Measurements from ENCODE around the gene WDR33.
A peak's percentile ranks its signal among the peaks of the same experiment; 100 is the strongest.

WDR33 gene

DNA sequence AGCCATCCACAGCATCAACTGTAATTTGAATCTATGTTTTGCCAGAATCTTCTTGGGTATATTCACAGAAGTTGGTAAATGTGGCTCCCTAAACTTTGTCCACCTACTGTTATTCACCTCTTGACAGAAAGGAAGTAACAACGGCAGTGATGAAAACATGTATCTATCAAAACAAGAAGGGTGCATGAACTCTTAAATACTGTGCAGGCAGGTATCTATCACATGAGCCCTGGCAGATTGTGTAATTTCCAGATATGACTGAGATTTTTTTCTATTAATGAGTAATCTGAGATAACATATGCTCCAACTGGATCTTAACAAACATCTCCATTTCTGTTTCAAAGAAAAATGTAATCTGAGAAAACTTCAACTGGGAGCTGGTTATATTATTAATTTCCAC, 73.1 kb downstream of the WDR33 start:
- Mint-ChIP-seq H3K27ac (peak overlapping the region; percentile 26 to 65), H3K36me3 (ENCODE audit: insufficient read depth) (peaks cover 5% of the 10 kb centered on the region), H3K4me3 (no peak overlapping the region), H3K4me1 (ENCODE audit: low read depth in 2 of 2) (peaks cover 0 to 20% of the 10 kb centered on the region in 2 donors), H3K9me3 (no peaks in the 10 kb centered on the region), H3K27me3 (no peaks in the 10 kb centered on the region)
- no peak for DNase-seq
- ATAC-seq (replicated peaks), result no peak

DNA sequence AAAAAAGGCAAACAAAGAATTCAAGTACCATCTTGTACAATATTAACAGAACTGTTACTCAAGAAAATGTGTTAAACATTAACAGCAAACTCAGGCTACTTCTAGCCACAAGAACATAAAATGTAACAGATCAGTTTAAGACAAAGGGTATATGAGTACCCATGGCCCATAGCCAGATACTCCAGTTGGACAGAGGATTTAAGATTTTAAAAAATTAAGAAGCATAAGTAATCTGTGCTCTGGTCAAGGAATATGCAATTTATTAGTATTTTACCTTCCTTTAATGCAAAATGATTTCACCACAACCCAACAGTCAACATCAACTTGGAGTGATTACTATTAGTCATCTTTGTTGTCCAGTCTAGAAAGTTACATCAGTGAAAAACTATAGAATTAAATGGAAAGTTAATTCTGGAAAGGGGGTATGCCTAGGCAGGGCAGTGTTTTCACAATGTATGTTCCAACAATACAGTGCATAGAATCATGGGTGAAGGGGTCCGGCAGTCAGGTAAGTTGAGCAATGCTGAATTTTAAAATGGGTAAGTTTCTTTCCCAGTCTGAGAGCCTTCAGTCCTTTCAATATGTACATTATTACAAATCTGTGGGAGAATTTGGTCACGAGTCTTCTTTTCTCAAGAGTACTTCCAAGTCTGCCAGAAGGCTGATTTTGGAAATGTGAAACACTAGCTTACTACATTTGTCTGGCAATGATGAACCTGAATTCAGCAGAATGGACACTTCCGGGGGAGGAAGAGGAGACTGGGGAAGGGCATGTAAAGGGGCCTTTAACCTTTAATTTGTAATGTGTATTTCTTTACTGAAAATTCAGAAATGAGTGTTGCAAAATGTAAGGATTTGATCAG, 75.2 kb downstream of the WDR33 start:
- ATAC-seq (replicated peaks) (no peak), DNase-seq (no peak)
- Mint-ChIP-seq H3K27ac (no peak overlapping the region), H3K4me3 (no peak overlapping the region), H3K4me1 (ENCODE audit: low read depth in 2 of 2) (peaks cover 0 to 8% of the 10 kb centered on the region in 2 donors), H3K9me3 (no peaks in the 10 kb centered on the region), H3K36me3 (ENCODE audit: insufficient read depth) (peaks cover 10% of the 10 kb centered on the region), H3K27me3 (no peaks in the 10 kb centered on the region)

DNA sequence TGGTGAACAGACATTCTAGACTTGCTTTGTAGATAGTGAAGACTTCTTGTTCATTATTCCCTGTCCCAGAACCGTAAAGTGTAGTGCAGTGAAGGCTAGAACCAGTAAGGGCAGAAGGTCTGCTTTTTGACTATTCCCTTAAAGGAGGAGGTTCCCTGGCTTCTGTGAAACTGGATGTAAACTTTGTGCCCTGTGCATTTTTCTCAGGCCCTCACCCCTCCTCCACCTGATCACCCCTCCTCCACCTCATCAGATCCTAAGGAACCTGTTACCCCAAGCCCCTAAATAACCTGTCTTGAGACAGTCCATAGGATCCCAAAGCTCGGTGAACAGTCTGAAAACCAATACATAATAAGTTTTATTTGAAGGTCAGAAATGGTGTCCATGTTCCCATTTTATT, 75.9 kb downstream of the WDR33 start:
- DNase-seq (no peak), ATAC-seq (replicated peaks) (no peak)
- H3K27me3 Mint-ChIP-seq, result no peaks in the 10 kb centered on the region
- no peaks in the 10 kb centered on the region for H3K9me3 Mint-ChIP-seq
- peak overlapping the region in 1 of 2 donors; percentile 53 for H3K27ac Mint-ChIP-seq
- no peak overlapping the region for H3K4me3 Mint-ChIP-seq
- H3K36me3 Mint-ChIP-seq (ENCODE audit: insufficient read depth), result peaks cover 10% of the 10 kb centered on the region
- peaks cover 0 to 8% of the 10 kb centered on the region in 2 donors for H3K4me1 Mint-ChIP-seq (ENCODE audit: low read depth in 2 of 2)

DNA sequence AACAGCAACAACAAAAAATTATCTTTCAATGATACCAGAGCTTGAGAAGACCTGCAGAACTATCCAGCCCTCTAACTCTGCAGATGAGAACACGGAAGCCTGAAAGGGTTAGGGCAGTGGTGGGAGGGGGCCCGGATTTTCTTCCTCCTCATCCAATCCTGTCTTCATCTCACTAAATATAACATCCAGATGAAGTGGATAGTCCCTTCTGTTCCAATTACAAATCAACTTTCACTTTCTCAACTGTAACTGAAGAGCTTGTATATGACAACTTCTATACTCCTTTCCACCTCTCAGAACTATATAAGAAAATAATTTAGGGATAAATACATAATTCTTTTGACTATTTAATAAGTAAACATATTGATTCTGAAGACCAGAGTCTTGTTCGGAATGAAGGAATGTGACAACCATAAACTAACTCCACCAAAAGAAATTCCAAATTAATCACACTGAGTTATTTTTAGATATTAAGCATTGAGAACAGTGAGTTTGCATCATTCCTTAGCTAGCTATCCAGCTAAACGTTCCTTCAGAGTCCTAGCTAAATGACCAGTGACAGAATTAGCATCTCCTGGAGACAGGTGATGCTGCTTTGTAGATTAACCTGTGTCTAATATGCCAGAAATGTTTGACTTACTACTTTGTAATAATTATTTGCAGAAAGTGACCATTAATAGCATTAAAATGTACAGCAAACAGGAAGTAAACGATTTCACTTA, 77.0 kb downstream of the WDR33 start:
- DNase-seq (no peak), ATAC-seq (replicated peaks) (no peak)
- no peaks in the 10 kb centered on the region for H3K9me3 Mint-ChIP-seq
- peaks cover 12% of the 10 kb centered on the region for H3K36me3 Mint-ChIP-seq (ENCODE audit: insufficient read depth)
- H3K27me3 Mint-ChIP-seq, result no peaks in the 10 kb centered on the region
- H3K4me1 Mint-ChIP-seq (ENCODE audit: low read depth in 2 of 2), result peaks cover 0 to 8% of the 10 kb centered on the region in 2 donors
- H3K4me3 Mint-ChIP-seq, result no peak overlapping the region
- peak overlapping the region in 1 of 2 donors; percentile 53 for H3K27ac Mint-ChIP-seq

DNA sequence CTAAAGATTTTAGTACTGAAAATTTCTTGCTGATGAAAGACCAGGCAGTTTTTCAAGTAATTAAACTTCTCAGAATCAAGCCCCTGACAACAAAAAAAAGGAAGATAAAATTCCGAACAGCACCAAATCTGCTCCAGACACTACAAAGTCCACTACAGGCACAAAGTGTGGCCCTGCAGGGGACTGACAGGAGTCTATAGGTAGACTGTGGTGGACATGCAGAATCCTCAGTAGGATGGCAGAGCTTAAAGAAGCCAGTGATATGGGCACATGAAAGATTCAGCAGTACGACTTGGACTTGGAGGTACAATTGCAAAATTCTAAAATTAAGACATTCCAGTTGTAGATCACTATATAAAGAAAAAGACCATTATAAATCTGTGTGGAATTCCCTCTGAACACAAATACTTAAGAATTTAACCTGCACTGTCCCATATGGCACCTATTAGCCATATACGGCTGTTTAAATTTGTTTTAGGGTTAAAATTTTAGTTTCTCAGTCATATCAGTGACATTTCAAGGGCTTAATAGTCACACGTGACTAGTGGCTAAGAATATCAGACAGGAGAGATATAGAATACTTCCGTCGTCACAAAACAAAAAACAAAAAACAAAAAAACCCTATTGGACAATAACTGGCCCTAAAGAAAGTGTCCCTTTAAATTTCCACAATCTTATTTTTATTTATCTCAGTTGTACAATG, 77.7 kb downstream of the WDR33 start:
- ATAC-seq (replicated peaks) (no peak), DNase-seq (no peak)
- Mint-ChIP-seq H3K36me3 (ENCODE audit: insufficient read depth) (peaks cover 11% of the 10 kb centered on the region), H3K27ac (no peak overlapping the region), H3K9me3 (no peaks in the 10 kb centered on the region), H3K4me1 (ENCODE audit: low read depth in 2 of 2) (peaks cover 0 to 8% of the 10 kb centered on the region in 2 donors), H3K4me3 (no peak overlapping the region), H3K27me3 (no peaks in the 10 kb centered on the region)

DNA sequence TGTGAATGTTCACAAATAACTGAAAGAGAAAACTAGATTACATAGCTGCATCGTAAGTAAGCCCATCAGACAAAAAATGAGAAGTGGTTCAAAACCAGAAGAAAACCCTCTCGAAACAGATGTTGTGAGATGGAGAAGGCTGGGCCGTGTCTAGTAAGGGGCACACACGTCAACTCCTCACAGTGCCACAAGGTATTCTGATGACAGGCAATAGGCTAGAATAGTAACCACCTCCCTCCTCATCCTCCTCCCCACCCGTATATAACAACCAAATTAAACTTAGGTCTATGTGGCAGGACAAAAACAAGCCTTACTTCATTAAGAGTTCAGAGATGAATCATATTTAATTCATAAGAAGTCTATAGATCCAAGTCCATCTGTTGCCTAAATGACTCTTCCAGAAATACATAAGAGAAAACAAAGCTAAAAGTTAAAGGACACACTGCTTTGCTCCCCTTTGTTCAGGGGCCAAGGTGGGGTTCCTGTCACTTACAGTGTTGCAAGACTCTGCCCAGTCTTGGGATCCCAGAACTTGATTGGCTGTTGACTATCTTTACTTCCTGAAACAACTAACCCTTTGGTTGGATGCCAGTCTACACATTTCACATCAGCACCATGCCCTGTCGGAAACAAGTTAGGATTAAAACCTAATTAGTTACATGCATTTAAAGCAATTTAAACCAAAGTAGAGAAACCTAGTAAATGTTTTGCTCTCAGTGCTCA, 84.7 kb downstream of the WDR33 start:
- DNase-seq (no peak), ATAC-seq (replicated peaks) (no peak)
- H3K4me3 Mint-ChIP-seq, result no peak overlapping the region
- H3K36me3 Mint-ChIP-seq (ENCODE audit: insufficient read depth), result peaks cover 18% of the 10 kb centered on the region
- no peaks in the 10 kb centered on the region for H3K27me3 Mint-ChIP-seq
- no peaks in the 10 kb centered on the region for H3K9me3 Mint-ChIP-seq
- H3K4me1 Mint-ChIP-seq (ENCODE audit: low read depth in 2 of 2), result no peaks in the 10 kb centered on the region
- no peak overlapping the region for H3K27ac Mint-ChIP-seq

DNA sequence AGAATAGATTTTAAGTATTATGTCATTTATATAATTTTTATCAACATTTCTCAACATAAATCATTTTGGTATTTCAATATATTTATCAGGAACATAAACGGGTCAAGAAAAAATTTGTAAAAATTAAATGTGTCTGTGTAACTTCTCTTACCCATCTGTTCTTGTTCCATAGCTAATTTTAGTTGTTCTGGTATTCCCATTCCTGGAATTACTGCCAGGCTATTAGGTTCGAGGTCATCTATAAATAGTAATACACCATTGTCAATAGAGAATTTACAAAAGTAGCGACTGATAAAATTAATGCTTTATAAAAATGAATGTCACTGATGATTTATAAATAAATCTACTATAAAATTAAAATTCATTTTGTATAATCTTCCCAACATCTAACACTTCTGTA, 88.2 kb downstream of the WDR33 start:
- Mint-ChIP-seq H3K36me3 (ENCODE audit: insufficient read depth) (peaks cover 46% of the 10 kb centered on the region), H3K27me3 (no peaks in the 10 kb centered on the region), H3K4me3 (no peak overlapping the region), H3K4me1 (ENCODE audit: low read depth in 2 of 2) (no peaks in the 10 kb centered on the region), H3K27ac (no peak overlapping the region), H3K9me3 (no peaks in the 10 kb centered on the region)
- DNase-seq (no peak), ATAC-seq (replicated peaks) (no peak)

DNA sequence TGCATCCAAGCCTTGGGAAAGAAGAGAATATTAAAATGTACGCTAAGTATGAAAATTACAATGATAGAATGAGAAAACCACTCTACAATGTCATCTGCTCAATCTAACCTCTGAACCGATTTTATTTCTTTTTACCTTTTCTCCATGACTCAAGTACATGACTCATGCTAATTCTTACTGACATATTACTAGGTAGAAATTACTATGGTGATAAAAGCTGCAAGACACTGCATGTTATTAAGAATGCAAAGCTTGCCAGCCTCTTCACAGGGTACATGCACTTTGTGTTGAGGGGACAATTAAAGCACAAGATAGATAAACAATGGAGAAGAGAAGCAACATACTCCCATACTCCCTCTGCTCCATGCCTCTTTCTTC, 89.0 kb downstream of the WDR33 start:
- Mint-ChIP-seq H3K27ac (no peak overlapping the region), H3K4me3 (no peak overlapping the region), H3K9me3 (no peaks in the 10 kb centered on the region), H3K36me3 (ENCODE audit: insufficient read depth) (peaks cover 45% of the 10 kb centered on the region), H3K4me1 (ENCODE audit: low read depth in 2 of 2) (no peaks in the 10 kb centered on the region), H3K27me3 (no peaks in the 10 kb centered on the region)
- no peak for DNase-seq
- ATAC-seq (replicated peaks), result no peak

DNA sequence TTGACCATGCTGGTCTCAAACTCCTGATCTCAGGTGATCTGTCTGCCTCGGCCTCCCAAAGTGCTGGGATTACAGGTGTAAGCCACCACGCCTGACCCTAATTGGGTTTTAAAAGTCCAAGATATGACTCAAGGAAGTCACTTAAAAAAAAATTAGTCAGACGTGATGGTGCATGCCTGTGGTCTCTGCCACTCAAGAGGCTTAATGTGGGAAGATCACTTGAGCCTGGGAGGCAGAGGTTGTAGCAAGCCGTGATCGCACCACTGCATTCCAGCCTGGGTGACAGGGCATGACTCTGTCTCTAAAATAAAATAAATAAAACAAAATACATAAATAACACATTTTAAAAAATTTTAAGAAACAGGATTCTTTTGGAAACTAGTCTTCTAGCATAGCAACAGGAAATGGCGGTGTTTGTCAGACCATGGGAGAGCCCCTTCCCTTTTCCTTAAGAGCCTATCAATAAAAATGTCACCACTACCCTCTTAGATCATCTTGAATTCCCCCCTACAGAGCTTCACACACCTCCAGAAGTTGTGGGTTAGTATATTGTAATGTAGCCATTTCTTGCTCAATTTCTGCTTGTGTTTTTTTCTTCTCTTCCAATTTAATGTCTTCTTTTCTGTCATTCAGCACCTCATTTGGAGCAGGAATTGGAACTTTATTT, 89.5 kb downstream of the WDR33 start:
- Mint-ChIP-seq H3K4me1 (ENCODE audit: low read depth in 2 of 2) (no peaks in the 10 kb centered on the region), H3K27ac (no peak overlapping the region), H3K27me3 (no peaks in the 10 kb centered on the region), H3K4me3 (no peak overlapping the region), H3K36me3 (ENCODE audit: insufficient read depth) (peaks cover 47% of the 10 kb centered on the region), H3K9me3 (no peaks in the 10 kb centered on the region)
- ATAC-seq (replicated peaks) (no peak), DNase-seq (no peak)

DNA sequence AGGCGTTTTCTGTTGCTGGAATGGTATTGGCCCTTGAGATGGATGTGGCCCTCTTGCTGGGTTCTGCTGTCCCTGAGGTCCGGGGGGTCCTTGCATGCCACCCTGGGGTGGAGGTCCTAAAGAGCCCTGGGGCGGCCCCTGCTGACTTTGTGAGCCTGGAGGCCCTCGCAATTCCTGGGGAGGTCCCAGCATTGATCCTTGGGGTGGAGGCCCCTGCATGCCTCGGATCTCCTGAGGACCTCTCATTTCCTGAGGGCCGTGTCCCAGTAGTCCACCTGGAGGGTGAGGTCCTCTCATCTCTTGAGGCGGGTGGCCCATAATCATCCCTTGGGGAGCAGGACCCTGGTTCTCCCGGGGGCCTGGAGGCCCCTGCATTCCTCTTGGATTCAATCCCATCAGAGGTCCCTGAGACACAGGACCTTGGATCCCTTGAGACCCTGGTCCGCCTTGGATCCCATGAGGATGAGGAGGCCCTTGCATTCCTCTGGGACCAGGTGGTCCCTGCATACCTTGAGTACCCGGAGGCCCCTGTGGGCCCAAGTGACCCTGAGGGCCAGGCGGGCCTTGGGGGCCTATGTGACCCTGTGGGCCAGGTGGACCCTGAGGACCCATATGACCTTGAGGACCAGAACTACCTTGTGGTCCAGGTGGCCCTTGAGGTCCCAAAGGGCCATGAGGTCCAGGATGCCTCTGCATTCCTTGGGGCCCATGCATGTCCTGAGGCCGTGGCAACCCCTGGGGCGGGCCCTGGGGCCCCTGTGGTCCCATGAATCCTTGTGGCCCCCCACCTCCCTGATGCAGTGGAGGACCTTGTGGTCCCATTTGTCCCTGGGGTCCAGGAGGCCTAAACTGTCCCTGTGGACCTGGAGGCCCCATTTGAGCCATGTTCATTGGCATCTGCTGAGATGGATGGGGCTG, 91.4 kb downstream of the WDR33 start:
- ATAC-seq (replicated peaks) (no peak), DNase-seq (no peak)
- H3K4me1 Mint-ChIP-seq (ENCODE audit: low read depth in 2 of 2), result no peaks in the 10 kb centered on the region
- H3K4me3 Mint-ChIP-seq, result no peak overlapping the region
- H3K9me3 Mint-ChIP-seq, result no peaks in the 10 kb centered on the region
- H3K27ac Mint-ChIP-seq, result no peak overlapping the region
- H3K36me3 Mint-ChIP-seq (ENCODE audit: insufficient read depth), result peaks cover 47% of the 10 kb centered on the region
- H3K27me3 Mint-ChIP-seq, result no peaks in the 10 kb centered on the region

DNA sequence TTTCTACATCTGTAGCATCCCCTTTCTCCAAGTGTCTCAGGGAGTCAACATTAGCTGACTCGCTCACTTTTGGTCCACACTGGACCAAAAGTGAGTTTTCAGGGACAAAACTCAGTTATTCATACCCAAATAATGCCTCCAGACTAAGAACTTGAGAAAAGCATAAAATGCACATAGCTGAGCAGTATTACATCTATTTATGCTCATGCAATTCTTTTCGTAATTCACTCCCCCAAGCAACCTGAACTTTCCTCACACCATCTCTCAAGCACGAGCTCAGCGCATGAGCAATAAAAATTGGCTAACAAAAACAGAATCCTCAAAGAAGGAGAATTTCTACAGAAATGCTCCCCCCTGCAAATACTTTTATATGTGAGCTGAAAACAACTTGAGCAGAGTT, 92.7 kb downstream of the WDR33 start:
- DNase-seq, result no peak
- Mint-ChIP-seq H3K36me3 (ENCODE audit: insufficient read depth) (peaks cover 51% of the 10 kb centered on the region), H3K4me3 (no peak overlapping the region), H3K9me3 (no peaks in the 10 kb centered on the region), H3K4me1 (ENCODE audit: low read depth in 2 of 2) (no peaks in the 10 kb centered on the region), H3K27me3 (no peaks in the 10 kb centered on the region), H3K27ac (no peak overlapping the region)
- no peak for ATAC-seq (replicated peaks)

DNA sequence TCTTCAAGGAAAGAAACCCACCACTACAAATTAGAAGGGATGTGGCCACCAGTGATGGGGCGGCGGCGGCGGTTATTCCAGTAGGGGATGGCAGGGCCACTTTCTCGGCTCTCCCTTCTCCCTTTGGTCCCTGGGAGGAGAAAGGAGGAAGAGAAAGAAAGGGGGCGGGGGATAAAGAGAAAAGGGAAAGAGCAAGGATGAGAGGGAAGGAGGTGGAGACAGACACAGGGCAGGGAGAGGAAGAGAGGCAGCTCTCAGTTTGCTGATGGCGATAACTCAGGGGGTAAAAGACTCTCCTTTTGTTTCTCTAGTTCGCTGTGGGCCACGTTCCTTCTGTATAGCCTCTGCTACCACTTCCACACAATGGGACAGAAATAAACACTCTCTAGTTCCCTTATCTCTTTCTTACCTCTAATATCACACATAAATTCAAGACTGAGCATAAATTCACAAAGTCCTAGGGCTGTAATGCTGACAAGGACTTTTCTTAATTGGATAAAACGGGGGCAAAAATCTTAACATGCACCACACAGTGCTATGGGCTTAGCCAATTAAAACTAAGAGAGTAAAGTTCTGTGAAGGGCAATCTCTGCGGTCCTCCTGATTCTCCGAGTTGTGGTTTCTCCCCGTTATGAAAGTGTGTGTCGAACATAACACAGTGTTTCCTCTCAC, 95.1 kb downstream of the WDR33 start:
- Mint-ChIP-seq H3K9me3 (no peaks in the 10 kb centered on the region), H3K4me1 (ENCODE audit: low read depth in 2 of 2) (no peaks in the 10 kb centered on the region), H3K27me3 (no peaks in the 10 kb centered on the region), H3K27ac (peak overlapping the region; percentile 5 to 77), H3K4me3 (no peak overlapping the region), H3K36me3 (ENCODE audit: insufficient read depth) (peaks cover 39% of the 10 kb centered on the region)
- ATAC-seq (replicated peaks), result no peak
- no peak for DNase-seq

Measured in effector memory CD8-positive, alpha-beta T cell (primary cell).